ENCODE measurements around the gene ARL11. TPM values are rescaled to one million over a fixed set of nuclear protein-coding genes. Genes with fewer than 3 reads are reported as not detected.

Gene ARL11
- total RNA-seq, 2 experiments from 2014 or later = 0.11 to 0.14 TPM

DNA sequence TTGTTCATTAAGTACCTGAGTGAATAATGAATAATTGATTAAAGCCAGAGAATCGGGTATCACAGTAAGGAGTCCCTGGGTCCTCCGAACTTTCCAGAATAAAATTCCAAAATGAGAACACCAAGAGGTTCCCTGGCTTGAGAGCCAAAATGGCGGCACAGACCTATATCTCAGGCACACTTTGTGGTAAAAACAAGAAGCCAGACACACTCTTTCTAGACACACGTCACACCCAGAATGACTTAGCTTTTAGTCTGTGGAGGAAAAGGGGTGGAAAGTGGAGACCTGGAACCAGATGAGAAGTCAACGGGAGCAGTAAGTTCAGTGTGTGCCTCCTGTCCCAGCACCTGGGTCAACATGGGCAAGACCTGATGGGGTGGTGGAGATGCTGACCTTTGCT, 8.4 kb downstream of the ARL11 start:
- ChIA-PET POLR2A (no interaction called here), CTCF (no interaction called here)
- Histone ChIP-seq H3K27me3 (ENCODE audit: control insufficient read depth in 1 of 2, insufficient read depth in 2 of 2, low read length in 2 of 2) (no peaks in the 10 kb centered on the region), H3K36me3 (ENCODE audit: insufficient read depth, low read length) (no peaks in the 10 kb centered on the region), H3K4me1 (ENCODE audit: insufficient read depth, low read length) (peaks cover 15% of the 10 kb centered on the region), H3K4me3 (ENCODE audit: low read length) (no peak overlapping the region), H3K27ac (ENCODE audit: low read depth in 1 of 2, low read length in 2 of 2) (no peak overlapping the region), H3K9me3 (ENCODE audit: control insufficient read depth in 1 of 2, insufficient read depth in 1 of 2, low read length in 2 of 2) (no peaks in the 10 kb centered on the region)
- H3K27ac Mint-ChIP-seq = peak overlapping the region; percentile 84
- TF ChIP-seq, protein P1, sequence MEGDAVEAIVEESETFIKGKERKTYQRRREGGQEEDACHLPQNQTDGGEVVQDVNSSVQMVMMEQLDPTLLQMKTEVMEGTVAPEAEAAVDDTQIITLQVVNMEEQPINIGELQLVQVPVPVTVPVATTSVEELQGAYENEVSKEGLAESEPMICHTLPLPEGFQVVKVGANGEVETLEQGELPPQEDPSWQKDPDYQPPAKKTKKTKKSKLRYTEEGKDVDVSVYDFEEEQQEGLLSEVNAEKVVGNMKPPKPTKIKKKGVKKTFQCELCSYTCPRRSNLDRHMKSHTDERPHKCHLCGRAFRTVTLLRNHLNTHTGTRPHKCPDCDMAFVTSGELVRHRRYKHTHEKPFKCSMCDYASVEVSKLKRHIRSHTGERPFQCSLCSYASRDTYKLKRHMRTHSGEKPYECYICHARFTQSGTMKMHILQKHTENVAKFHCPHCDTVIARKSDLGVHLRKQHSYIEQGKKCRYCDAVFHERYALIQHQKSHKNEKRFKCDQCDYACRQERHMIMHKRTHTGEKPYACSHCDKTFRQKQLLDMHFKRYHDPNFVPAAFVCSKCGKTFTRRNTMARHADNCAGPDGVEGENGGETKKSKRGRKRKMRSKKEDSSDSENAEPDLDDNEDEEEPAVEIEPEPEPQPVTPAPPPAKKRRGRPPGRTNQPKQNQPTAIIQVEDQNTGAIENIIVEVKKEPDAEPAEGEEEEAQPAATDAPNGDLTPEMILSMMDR (IDR thresholded peaks at IDR 0.05) = no peak
- H3K9me3 Mint-ChIP-seq = no peaks in the 10 kb centered on the region
- no peaks in the 10 kb centered on the region for H3K36me3 Mint-ChIP-seq (ENCODE audit: low read depth)
- ATAC-seq (ENCODE audit: poor library complexity) (no peak), DNase-seq (no peak)
- intact Hi-C loops (cut with DNase I, micrococcal nuclease) = no loop called here
- no peaks in the 10 kb centered on the region for H3K27me3 Mint-ChIP-seq
- peaks cover 17% of the 10 kb centered on the region for H3K4me1 Mint-ChIP-seq (ENCODE audit: low read depth)
- no peak overlapping the region for H3K4me3 Mint-ChIP-seq

DNA sequence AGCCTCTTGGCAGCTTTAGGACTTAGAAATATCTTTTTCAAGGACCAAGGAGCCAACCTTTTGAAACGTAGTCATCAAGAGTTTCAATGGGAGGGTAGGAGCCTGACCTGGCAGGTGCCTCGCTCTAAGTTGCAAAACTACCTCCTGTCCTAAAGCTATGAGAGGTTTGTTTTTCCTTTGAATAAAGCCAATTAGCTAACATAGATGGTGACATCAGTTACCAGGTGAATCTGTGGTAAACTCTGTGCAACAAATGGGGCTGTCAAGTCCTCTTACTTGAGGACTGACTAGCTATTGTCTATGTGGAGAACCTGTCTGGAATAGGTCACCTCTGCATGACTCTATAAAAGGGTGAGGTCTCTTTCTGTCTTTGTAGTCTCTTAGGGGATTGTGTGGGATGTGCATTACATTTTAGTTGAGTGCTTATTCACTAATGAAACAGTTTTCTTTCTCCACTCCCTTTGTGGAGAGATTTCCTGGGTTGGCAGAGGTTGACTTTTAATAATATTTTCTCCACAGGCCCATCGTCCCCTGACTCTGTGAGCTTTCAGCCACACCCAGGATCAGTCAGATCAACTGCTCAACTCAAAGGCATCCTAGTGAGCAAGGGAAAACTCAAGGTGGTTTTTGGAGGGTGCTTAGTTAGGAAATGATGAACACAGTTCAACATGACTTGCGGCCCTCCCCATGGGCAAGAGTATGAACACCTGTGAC, 9.9 kb downstream of the ARL11 start:
- H3K4me3 Mint-ChIP-seq = no peak overlapping the region
- TF ChIP-seq, protein P1 (IDR thresholded peaks at IDR 0.05) = no peak
- Histone ChIP-seq H3K36me3 (ENCODE audit: insufficient read depth, low read length) (no peaks in the 10 kb centered on the region), H3K27ac (ENCODE audit: low read depth in 1 of 2, low read length in 2 of 2) (no peak overlapping the region), H3K4me1 (ENCODE audit: insufficient read depth, low read length) (peaks cover 15% of the 10 kb centered on the region), H3K9me3 (ENCODE audit: control insufficient read depth in 1 of 2, insufficient read depth in 1 of 2, low read length in 2 of 2) (no peaks in the 10 kb centered on the region), H3K4me3 (ENCODE audit: low read length) (no peak overlapping the region), H3K27me3 (ENCODE audit: control insufficient read depth in 1 of 2, insufficient read depth in 2 of 2, low read length in 2 of 2) (no peaks in the 10 kb centered on the region)
- no peak overlapping the region for H3K27ac Mint-ChIP-seq
- peaks cover 23% of the 10 kb centered on the region for H3K4me1 Mint-ChIP-seq (ENCODE audit: low read depth)
- H3K36me3 Mint-ChIP-seq (ENCODE audit: low read depth) = no peaks in the 10 kb centered on the region
- intact Hi-C loops (cut with DNase I, micrococcal nuclease) = no loop called here
- no peaks in the 10 kb centered on the region for H3K9me3 Mint-ChIP-seq
- DNase-seq (no peak), ATAC-seq (ENCODE audit: poor library complexity) (no peak)
- POLR2A ChIA-PET = no interaction called here
- H3K27me3 Mint-ChIP-seq = no peaks in the 10 kb centered on the region
- CTCF ChIA-PET = no interaction called here

DNA sequence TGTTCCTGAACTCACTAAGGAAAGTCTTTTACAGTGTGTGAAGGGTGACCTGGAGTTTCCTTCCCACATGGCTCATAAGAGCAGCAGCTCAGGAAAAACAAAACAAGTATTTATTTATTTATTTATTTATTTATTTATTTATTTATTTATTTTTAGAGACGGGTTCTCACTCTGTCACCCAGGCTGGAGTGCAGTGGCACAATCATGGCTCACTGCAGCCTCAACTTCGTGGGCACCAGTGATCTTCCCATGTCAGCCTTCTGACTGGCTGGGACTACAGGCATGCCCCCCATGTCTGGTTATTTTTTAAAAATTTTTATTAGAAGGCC, 10.4 kb downstream of the ARL11 start:
- no peak overlapping the region for H3K4me3 ChIP-seq (ENCODE audit: low read length)
- Mint-ChIP-seq H3K4me3 (no peak overlapping the region), H3K27me3 (no peaks in the 10 kb centered on the region), H3K9me3 (no peaks in the 10 kb centered on the region), H3K27ac (no peak overlapping the region), H3K36me3 (ENCODE audit: low read depth) (no peaks in the 10 kb centered on the region), H3K4me1 (ENCODE audit: low read depth) (peaks cover 26% of the 10 kb centered on the region)
- peaks cover 15% of the 10 kb centered on the region for H3K4me1 ChIP-seq (ENCODE audit: insufficient read depth, low read length)
- no peak for DNase-seq
- no peaks in the 10 kb centered on the region for H3K9me3 ChIP-seq (ENCODE audit: control insufficient read depth in 1 of 2, insufficient read depth in 1 of 2, low read length in 2 of 2)
- no peak for ATAC-seq (ENCODE audit: poor library complexity)
- H3K27ac ChIP-seq (ENCODE audit: low read depth in 1 of 2, low read length in 2 of 2) = no peak overlapping the region
- intact Hi-C loops (cut with DNase I, micrococcal nuclease) = no loop called here
- ChIA-PET CTCF (no interaction called here), POLR2A (no interaction called here)
- TF ChIP-seq, protein P1 (IDR thresholded peaks at IDR 0.05) = no peak
- no peaks in the 10 kb centered on the region for H3K27me3 ChIP-seq (ENCODE audit: control insufficient read depth in 1 of 2, insufficient read depth in 2 of 2, low read length in 2 of 2)
- H3K36me3 ChIP-seq (ENCODE audit: insufficient read depth, low read length) = no peaks in the 10 kb centered on the region

Data from CD4-positive, alpha-beta T cell (primary cell).